GM20431 (cell line): ENCODE measurements around the gene CYP21A2.
"Not testable (repeated sequence)": the region's sequence is repeated elsewhere in the genome, so short reads cannot be mapped to it uniquely, and the experiment has no call there.

Experiments used
- in situ Hi-C: fragments of 300-500 bp; cut with MseI, MboI; formaldehyde crosslinking; loops from one replicate; pipeline ENCODE4 v1.15.0; 2020; ENCODE audit warnings: low sequenced_read_pairs; ENCODE audit not compliant: unreplicated experiment

The CYP21A2 gene

DNA sequence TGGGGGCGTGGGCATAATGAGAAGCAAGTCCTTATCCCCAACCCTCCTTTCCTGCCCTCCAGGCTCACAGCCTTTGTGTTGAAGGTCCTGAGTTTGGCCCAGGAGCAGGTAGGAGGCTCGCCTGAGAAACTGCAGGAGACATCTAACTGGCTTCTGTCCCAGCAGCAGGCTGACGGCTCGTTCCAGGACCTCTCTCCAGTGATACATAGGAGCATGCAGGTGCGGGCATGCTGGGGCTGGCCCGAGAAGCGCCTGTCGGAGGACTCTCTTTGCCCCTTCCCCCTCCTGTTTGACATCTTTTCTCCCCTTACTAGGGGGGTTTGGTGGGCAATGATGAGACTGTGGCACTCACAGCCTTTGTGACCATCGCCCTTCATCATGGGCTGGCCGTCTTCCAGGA, 9.6 kb upstream of the CYP21A2 start:
- in situ Hi-C loops = not testable (repeated sequence)

DNA sequence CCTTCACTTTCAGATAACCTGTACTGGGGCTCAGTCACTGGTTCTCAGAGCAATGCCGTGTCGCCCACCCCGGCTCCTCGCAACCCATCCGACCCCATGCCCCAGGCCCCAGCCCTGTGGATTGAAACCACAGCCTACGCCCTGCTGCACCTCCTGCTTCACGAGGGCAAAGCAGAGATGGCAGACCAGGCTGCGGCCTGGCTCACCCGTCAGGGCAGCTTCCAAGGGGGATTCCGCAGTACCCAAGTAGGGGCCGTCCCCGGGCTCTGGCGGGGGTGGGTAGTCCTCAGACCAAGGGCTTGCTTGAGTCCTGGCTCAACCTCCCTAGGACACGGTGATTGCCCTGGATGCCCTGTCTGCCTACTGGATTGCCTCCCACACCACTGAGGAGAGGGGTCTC, 8.7 kb upstream of the CYP21A2 start:
- in situ Hi-C loops = not testable (repeated sequence)

DNA sequence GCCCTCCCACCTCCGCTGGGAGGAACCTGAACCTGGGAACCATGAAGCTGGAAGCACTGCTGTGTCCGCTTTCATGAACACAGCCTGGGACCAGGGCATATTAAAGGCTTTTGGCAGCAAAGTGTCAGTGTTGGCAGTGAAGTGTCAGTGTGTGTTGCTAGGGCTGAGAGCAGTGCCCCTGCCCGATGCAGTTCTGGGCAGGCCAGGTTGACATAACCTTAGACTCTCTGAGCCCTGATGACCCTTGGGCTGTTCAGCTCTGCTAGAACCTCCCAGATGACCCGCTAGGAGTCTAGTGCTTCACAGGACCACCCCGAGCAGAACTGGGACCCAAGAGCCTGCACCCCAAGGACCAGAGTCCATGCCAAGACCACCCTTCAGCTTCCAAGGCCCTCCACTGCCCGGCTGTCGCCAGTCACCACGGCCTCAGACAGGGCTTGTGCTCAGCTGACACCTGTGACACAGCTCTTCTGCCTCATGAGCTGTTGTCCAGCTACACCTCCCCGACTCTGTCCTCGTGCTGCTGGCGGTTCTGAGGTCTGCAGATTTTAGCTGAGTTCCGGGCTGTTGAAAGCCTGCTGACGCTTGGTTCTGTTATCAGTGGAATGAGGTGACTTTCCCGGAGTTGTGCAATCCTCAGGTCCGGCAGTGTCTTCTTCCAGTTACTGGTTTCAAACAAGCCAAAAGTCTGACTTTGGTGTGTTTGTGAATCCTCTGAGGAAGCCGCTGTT, 2.8 kb upstream of the CYP21A2 start:
- in situ Hi-C loops = not testable (repeated sequence)

DNA sequence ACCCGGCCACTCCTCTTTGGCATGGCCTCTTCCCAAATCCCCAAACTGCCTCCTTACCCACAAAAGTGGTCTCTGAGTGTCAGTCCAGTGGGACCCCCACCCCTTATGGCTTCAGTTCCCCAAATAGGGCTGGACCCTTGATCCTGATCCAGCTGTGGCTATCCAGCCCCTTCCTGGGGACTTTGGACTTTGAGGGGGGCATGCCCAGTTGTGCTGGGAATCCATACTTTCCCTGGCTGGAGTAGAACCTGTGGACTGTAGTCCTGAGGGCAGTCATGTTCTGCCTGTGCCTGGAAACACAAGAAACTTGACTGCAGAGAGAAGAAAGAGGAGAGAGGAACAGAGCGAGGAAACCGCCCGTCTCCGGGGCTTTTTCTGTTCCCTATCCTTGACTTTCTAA, 1.1 kb upstream of the CYP21A2 start:
- in situ Hi-C loops = not testable (repeated sequence)

- in situ Hi-C loops = not testable (repeated sequence)
Observed at GRCh38 chr6:32038878-32039277, 663 bp downstream of the CYP21A2 start.

DNA sequence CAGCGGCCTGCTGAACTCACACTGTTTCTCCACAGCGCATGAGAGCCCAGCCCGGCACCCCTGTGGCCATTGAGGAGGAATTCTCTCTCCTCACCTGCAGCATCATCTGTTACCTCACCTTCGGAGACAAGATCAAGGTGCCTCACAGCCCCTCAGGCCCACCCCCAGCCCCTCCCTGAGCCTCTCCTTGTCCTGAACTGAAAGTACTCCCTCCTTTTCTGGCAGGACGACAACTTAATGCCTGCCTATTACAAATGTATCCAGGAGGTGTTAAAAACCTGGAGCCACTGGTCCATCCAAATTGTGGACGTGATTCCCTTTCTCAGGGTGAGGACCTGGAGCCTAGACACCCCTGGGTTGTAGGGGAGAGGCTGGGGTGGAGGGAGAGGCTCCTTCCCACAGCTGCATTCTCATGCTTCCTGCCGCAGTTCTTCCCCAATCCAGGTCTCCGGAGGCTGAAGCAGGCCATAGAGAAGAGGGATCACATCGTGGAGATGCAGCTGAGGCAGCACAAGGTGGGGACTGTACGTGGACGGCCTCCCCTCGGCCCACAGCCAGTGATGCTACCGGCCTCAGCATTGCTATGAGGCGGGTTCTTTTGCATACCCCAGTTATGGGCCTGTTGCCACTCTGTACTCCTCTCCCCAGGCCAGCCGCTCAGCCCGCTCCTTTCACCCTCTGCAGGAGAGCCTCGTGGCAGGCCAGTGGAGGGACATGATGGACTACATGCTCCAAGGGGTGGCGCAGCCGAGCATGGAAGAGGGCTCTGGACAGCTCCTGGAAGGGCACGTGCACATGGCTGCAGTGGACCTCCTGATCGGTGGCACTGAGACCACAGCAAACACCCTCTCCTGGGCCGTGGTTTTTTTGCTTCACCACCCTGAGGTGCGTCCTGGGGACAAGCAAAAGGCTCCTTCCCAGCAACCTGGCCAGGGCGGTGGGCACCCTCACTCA, 1.4 kb downstream of the CYP21A2 start:
- in situ Hi-C loops = not testable (repeated sequence)

DNA sequence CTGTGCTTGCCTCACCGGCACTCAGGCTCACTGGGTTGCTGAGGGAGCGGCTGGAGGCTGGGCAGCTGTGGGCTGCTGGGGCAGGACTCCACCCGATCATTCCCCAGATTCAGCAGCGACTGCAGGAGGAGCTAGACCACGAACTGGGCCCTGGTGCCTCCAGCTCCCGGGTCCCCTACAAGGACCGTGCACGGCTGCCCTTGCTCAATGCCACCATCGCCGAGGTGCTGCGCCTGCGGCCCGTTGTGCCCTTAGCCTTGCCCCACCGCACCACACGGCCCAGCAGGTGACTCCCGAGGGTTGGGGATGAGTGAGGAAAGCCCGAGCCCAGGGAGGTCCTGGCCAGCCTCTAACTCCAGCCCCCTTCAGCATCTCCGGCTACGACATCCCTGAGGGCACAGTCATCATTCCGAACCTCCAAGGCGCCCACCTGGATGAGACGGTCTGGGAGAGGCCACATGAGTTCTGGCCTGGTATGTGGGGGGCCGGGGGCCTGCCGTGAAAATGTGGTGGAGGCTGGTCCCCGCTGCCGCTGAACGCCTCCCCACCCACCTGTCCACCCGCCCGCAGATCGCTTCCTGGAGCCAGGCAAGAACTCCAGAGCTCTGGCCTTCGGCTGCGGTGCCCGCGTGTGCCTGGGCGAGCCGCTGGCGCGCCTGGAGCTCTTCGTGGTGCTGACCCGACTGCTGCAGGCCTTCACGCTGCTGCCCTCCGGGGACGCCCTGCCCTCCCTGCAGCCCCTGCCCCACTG, 2.3 kb downstream of the CYP21A2 start:
- in situ Hi-C loops = not testable (repeated sequence)

- in situ Hi-C loops = not testable (repeated sequence)
Observed at GRCh38 chr6:32041050-32041321, 2.8 kb downstream of the CYP21A2 start.

DNA sequence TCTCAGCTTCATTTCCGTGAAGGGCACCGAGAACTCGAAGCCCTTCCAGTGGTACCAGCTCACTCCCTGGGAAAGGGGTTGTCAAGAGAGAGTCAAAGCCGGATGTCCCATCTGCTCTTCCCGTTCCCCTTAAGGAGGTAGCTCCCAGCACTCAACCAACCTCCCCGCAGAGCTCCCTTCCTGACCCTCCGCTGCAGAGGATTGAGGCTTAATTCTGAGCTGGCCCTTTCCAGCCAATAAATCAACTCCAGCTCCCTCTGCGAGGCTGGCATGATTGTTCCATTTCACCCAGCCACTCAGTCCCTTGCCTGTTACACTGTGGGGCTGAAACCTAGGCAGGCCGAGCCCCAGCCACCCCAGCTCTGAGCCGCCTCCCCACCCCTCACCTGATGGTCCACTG, 3.2 kb downstream of the CYP21A2 start:
- in situ Hi-C loops = not testable (repeated sequence)

DNA sequence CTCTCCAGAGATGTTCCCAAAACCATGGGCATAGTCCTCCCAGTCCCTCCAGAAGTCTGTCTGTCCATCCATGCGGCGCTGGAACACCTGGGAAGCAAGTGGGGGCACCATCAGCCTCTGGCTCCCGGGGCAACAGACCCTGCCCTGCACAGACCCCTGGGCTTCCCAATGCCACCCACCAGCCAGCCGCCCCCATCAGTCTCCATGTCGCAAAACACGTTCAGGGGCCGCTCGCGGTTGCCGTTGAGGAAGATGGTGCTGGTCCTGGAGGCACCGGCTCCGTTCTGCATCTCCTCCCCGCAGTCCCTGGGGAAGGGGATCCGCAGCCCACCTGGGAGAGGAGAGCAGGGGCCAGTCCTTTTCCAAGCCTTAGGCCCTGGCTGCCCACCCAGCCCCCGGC, 4.1 kb downstream of the CYP21A2 start:
- in situ Hi-C loops = not testable (repeated sequence)

DNA sequence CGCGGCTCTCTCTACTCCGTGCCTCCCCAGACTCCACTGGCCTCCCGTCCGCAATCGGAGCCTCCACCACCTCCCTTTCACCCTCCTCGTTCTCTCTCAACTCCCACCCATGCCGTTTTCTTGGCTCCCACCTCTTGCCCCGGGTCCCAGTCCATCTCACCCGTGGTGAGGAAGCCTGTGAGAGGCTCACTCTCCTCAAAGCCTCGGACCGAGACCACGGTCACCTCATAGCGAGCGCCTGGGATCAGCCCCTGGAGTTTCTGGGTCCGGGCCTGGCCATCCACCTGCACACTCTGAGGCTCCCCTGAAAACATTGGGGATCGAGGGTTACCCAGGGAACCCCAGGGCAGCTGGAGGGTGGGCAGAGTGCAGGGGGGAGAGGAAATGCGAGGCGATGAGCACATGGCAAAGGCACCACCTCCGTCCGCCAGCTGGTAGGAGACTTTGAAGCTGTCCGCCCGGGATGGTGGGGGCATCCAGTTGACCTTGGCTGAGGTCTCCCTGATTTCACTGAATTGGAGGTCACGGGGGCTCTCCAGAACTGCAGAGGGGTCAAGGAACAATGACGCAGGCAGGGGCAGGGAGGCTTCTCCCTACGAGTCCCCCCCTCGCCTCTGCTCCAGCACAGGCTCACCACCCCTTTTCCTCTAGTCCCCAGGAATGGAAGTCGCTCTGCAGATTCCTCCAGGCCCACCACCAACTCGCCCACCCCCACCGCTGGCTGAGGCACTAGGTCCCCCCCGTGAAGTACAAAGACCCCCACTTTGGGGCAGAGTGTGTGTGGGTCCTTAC, 5.6 kb downstream of the CYP21A2 start:
- in situ Hi-C loops = not testable (repeated sequence)

DNA sequence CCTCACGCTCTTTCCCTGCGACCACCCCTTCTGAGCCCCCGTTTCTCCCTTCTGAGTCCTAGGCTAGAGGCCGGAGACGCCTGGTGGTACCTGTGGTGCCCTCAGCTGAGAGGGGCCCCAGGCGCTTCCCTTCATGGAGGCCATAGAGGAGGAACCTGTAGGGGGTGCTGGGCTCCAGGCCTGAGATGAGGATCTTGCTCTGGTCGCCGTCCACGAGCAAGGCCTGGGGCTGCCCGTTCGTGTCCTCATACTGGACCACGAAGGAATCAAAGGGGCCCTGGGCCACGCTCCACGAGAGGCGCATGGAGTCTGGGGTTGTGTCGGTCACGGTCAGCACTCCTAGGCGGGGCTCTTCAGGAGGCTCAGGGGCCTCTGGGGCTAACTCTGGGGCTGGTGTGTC, 6.7 kb downstream of the CYP21A2 start:
- in situ Hi-C loops = not testable (repeated sequence)

DNA sequence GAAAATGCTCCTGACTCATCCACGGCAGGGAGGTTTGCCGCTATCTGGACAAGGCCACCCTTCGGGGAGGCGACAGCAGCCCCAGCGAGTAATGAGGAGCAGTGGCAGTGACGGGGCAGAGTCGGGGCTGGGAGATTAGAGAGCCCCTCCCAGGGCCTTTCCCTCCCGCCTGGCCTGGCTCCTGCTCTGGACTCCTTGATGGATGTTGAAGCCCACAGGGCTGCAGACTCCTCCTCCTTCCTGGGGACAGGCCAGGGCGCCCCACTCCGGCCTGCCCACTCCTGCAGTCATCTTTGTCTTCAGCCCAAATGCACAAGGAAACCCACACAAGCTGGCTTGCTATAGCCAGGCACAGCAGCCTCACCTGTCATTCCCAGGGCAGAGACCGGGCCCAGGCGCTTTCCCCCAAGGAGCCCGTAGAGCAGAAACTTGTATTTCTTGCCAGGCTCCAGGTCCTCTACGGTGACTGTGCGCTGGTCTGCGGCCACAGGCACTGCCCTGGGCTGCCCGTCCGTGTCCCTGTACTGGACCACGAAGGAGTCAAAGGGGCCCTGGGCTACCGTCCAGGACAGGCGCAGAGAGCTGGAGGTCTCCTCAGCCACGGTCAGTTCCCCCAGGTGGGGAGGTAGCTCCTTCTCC, 7.7 kb downstream of the CYP21A2 start:
- in situ Hi-C loops = no loop called here

GRCh38 chr6:32046450-32047083, 8.4 kb downstream of the CYP21A2 start:
- in situ Hi-C loops = no loop called here

- in situ Hi-C loops = no loop called here
Observed at GRCh38 chr6:32047084-32047478, 8.9 kb downstream of the CYP21A2 start.

- in situ Hi-C loops = no loop called here
Observed at GRCh38 chr6:32047539-32047854, 9.3 kb downstream of the CYP21A2 start.

GRCh38 chr6:32047855-32048766, 9.9 kb downstream of the CYP21A2 start:
- in situ Hi-C loops = no loop called here

GRCh38 chr6:32049149-32049548, 10.9 kb downstream of the CYP21A2 start:
- in situ Hi-C loops = not testable (repeated sequence)
